Stimulated activated CD8-positive, alpha-beta memory T cell treated with anti-CD3 and anti-CD28 coated beads, Interleukin-2, amount 100 ng/mL, for 48 hours (primary cell): ENCODE measurements around the gene NME7.
"Not testable (repeated sequence)": the region's sequence is repeated elsewhere in the genome, so short reads cannot be mapped to it uniquely, and the experiment has no call there.

ENCODE experiments used
- DNase-seq, 2 donors: peaks; one replicate each; pipeline ENCODE4 v3.0.0-alpha.2; 2020; ENCODE audit warnings: low read depth in 2 of 2

The NME7 gene

GRCh38 chr1:169305948-169306347 lies 61.6 kb downstream of the NME7 start:
- DNase-seq, result no peak

GRCh38 chr1:169305356-169305755 lies 62.2 kb downstream of the NME7 start:
- no peak for DNase-seq

GRCh38 chr1:169300854-169301253 lies 66.7 kb downstream of the NME7 start:
- no peak for DNase-seq

DNA sequence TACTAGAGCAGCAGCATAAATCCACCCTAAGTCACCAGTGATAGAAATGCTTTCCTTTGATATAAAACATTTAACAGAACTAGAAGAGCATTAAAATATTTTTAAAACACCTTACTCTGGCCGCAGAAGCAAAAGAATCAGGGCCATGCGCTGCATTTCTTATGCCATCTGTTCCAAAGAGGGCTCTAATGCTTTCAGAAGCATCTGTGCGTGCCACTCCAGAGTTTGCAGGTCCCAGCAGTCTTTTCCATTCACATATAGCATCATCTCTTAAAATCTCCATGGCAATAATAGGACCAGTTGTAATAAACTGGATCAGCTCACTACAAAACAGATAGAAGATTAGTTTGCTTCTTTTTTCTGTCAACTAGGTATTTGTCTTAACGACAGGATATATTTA lies 69.2 kb downstream of the NME7 start:
- DNase-seq, result no peak

DNA sequence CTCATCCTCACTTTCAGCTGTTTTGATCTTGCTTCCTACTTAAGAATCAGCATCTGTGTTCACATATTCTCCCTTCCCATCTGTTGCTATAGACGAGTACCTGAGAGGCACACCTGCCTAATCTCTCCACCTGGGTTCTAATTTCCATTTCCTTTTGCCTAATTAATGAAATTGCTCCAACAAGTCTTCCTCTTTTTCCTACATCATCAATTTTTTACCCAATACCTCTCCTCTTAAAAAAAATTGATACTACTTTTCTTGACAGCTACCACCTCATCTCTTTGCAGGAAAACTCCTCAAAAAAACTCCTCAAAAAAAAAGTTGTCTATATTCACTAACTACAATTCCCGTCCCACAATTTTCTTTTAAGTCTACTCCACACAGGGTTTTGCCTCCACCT lies 71.8 kb downstream of the NME7 start:
- DNase-seq, result no peak

DNA sequence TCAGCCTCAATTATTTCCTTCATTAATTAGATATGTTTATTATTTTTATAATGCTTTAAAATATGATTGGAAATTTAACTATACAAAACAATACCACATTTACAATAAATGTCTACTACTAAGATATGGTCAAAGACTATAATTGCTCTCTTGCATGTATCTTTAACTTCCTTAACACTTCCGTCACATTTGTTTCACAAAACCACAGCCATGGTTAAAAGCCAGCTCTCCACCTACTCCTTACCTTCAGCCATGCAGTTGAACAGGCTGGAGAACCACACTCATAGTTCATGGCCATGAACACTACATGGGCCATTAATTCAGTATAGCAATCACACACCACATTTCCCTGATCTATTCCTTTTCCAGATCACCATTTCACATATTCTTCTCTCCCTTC lies 72.2 kb downstream of the NME7 start:
- DNase-seq, result no peak

GRCh38 chr1:169289016-169289415 lies 78.6 kb downstream of the NME7 start:
- no peak for DNase-seq

- DNase-seq, result no peak
Measured at GRCh38 chr1:169288011-169288414, 79.6 kb downstream of the NME7 start.

DNA sequence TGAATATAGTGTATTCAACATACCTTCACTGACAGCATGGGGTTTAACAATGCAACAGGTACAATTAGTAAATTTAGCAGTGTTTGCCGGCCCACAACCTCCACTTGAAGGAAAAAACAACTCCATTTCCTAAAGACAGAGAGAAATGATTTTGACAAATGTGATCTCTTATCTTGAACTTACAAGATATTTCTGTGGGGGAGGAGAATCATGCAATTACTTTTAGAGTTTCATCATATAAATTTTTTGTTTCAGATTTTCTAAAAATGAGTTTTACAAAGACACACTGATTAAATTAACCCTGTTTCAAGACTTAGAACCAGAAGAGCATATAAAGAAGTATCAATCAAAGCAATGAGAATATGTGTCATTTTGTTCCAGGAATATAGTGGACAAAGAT lies 80.3 kb downstream of the NME7 start:
- DNase-seq, result no peak

- not testable (repeated sequence) for DNase-seq
Measured at GRCh38 chr1:169281562-169281961, 86.0 kb downstream of the NME7 start.

DNA sequence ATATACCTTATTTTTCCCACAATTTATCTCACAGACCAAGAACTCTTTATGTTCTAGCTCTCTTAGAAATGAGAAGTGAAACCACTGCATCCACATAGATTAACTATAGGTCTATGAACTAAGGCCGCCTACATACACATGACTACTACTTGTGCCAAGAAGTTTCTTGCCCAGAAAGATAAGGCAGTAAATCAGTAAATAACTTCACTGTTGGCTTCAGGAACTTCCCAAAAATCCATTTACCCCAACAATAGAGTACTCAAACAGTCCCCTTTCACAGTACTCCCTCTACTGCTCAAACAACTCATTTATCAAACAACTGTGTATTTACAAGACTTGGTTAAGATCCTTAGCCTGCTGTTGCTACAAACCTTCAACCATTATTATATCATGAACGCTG lies 96.5 kb downstream of the NME7 start:
- no peak for DNase-seq

DNA sequence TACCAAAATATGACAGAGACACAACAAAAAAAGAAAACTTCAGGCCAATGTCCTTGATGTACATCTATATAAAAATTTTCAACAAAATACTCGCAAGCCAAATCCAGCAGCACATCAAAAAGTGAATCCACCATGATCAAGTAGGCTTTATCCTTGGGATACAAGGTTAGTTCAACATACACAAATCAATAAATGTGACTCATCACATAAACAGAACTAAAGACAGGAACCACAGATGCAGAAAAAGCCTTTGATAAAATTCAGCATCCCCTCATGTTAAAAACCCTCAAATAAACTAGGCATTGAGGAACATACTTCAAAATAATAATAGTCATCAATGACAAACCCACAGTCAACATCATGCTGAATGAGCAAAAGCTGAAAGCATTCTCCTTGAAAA lies 101.5 kb downstream of the NME7 start:
- DNase-seq, result no peak

DNA sequence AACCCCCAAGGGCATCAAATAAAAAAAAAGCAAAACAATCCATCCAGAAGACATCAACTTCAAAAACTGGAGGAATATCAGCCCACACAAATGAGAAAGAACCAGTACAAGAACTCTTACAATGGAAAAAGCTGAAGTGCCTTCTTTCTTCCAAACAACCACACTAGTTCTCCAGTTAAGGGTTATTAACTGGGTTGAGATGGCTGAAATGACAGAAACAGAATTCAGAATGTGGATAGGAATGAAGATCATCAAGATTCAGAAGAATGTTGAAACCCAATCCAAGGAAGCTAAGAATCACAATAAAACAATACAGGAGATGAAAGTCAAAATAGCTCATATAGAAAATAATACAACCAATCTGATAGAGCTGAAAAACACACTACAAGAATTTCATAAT lies 104.5 kb downstream of the NME7 start:
- DNase-seq, result no peak

GRCh38 chr1:169261884-169262283 lies 105.7 kb downstream of the NME7 start:
- no peak for DNase-seq

- no peak for DNase-seq
Measured at GRCh38 chr1:169260478-169261151, 107.0 kb downstream of the NME7 start.

DNA sequence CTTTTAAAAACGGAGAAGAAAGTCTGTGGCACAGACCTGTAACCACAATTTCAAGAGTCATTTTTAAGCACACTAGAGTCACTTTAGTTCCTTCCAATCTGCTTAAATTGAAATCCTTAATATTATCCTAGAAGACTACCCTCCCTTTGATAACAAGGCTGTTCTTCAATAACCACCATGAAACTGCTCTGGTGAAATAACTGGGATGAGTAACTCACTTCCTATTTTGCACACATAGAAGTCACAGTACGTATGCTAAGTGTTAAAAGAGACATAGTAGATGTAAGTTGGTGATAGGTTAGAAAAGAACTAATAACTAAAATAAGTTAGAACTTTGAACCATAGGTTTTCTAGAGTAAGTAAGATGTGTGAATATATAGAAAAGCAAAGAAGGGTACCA lies 107.8 kb downstream of the NME7 start:
- no peak for DNase-seq

- no peak for DNase-seq
Measured at GRCh38 chr1:169250795-169251194, 116.8 kb downstream of the NME7 start.

DNA sequence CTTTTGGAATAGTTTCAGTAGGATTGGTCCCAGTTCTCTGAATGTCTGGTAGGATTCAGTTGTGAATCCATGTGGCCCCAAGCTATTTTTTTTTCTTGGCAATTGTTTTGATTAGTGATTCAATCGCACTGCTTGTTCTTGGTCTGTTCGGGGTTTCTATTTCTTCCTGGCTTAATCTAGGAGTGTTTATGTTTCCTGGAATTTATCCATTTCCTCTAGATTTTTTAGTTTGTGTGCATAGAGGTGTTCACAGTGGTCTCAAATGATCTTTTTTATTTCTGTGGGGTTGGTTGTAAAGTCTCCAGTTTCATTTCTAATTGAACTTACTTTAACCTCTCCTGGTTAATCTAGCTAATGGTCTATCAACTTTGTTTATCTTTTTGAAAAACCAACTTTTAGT lies 117.6 kb downstream of the NME7 start:
- no peak for DNase-seq

DNA sequence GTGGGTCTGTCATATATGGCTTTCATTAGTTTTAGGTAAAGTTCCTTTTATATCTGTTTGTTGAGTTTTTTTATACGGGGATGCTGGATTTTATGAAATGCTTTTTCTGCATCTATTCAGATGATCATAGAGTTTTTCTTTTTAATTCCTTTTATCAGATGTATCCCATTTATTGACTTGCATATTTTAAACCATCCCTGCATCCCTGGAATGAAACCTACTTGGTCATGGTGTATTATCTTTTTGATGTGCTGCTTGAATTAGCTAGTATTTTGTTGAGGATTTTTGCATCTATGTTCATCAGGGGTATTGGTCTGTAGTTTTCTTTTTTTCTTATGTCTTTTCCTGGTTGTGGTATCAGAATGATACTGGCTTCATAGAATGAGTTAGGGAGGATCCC lies 118.0 kb downstream of the NME7 start:
- DNase-seq, result no peak

DNA sequence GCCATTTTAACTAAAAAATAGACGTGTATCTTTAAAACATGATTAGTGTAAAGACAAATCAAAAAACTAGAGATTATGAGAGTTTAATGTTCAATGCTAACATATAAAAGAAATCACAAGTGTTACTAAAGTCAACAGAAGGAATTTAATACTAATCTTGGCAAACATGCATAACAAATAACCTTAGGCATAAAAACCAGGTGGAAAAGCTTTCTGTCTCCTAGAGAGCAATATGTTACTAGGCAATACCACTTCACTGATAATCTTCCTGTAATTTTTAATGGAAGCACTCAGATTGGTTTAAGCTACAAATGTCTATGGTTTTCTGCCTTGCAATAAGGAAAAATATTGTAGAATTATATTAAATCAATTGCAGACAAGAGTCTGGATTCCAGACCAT lies 121.9 kb downstream of the NME7 start:
- no peak for DNase-seq

DNA sequence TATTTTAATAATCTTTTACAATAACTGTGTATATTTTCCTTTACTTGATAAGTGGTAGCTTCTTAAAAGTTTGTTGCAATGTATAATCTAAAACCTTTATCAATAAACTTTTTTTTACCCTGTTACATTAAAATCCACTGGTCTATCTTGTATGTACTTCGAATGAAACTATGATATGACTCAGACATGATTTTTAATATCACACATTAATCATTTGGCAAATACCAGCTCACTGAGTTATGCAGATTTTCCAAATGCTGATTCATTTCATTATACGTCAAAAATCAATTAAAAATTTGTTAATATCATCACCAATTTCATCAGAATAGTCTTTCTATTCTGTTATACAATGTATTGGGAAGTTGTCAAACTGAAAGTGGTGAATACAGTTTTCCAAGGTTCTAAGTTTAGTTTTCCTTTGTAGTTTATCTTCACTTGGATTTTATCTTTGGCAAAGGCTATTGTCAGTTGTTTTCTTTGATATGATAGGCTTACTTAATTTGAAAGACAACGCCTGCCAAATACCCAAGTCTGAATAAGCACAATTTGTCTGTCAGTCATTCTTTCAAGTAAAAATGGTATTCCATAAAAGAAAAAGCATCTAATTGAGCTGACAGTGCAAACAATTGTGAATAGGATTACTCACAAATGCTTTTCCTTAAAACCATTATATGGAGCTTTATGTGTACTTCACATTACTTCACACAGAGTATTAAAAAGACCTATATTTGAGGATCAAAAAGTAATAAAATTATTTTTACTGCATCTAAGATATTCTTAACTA lies 127.0 kb downstream of the NME7 start:
- DNase-seq, result no peak

- no peak for DNase-seq
Measured at GRCh38 chr1:169236880-169237279, 130.7 kb downstream of the NME7 start.

- no peak for DNase-seq
Measured at GRCh38 chr1:169236143-169236542, 131.5 kb downstream of the NME7 start.

DNA sequence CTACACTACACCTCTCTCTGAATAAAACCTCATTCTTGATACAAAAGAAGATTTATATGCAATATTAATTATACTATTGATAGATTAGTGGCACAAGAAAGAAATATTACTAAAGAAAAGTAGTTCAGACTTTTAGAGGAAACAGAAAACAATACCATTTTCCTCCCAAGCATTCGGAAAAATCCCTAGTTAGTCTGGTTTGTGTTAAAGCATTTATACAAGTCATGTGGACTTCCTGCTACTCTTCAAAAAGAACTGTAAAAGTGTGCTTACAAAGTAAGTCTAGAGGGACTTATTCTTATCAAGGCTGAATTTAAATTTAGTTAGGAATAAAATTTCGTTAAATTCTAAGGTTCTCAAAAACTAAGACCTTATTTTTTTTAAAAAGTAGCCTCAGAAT lies 132.0 kb downstream of the NME7 start:
- no peak for DNase-seq
